Trophoblast cell (in vitro differentiated cells and primary cell): ENCODE data around the gene CCDC185.

Experiments
- DNase-seq, 2 donors: peaks; one replicate each; pipeline ENCODE4 v3.0.0-alpha.2; 2016
- H2AFZ ChIP-seq: 2 replicates; pipeline ENCODE4 v1.6.1; 2013; ENCODE audit warnings: low read length, moderate library complexity, mild to moderate bottlenecking; ENCODE audit not compliant: insufficient read depth, poor library complexity
- H2AK5ac ChIP-seq: 2 replicates; pipeline ENCODE4 v1.6.1; 2013; ENCODE audit warnings: mild to moderate bottlenecking, low read length
- H2BK120ac ChIP-seq: 2 replicates; pipeline ENCODE4 v1.6.1; 2013; ENCODE audit warnings: low read length, mild to moderate bottlenecking, moderate library complexity; ENCODE audit not compliant: insufficient read depth, poor library complexity
- H2BK12ac ChIP-seq: 2 replicates; pipeline ENCODE4 v1.6.1; 2013; ENCODE audit warnings: mild to moderate bottlenecking, low read length, moderate library complexity
- H2BK5ac ChIP-seq: 2 replicates; pipeline ENCODE4 v1.6.1; 2013; ENCODE audit warnings: low read length, low read depth, moderate library complexity, mild to moderate bottlenecking; ENCODE audit not compliant: poor library complexity
- H3K14ac ChIP-seq: 2 replicates; pipeline ENCODE4 v1.6.1; 2013; ENCODE audit warnings: mild to moderate bottlenecking, low read length
- H3K18ac ChIP-seq: 2 replicates; pipeline ENCODE4 v1.6.1; 2013; ENCODE audit warnings: mild to moderate bottlenecking, low read length
- H3K23ac ChIP-seq: 2 replicates; pipeline ENCODE4 v1.6.1; 2013; ENCODE audit warnings: low read length
- H3K27ac ChIP-seq: 2 replicates; pipeline ENCODE4 v1.5.1; 2013; ENCODE audit warnings: low read depth, mild to moderate bottlenecking, inconsistent platforms, low read length, moderate library complexity
- H3K27me3 ChIP-seq: 2 replicates; pipeline ENCODE4 v1.6.1; 2013; ENCODE audit warnings: inconsistent platforms, mild to moderate bottlenecking, low read length, moderate library complexity; ENCODE audit not compliant: insufficient read depth
- H3K36me3 ChIP-seq, 2 experiments: 1 replicate in 1 of 2; 2 replicates in 1 of 2; pipeline ENCODE4 v1.6.1; 2013; ENCODE audit warnings: low read length in 2 of 2, mild to moderate bottlenecking in 2 of 2, moderate library complexity in 1 of 2; ENCODE audit not compliant: insufficient read depth in 2 of 2, control insufficient read depth in 1 of 2
- H3K4ac ChIP-seq: 2 replicates; pipeline ENCODE4 v1.6.1; 2013; ENCODE audit warnings: low read depth, mild to moderate bottlenecking, low read length, moderate library complexity
- H3K4me1 ChIP-seq, 2 experiments: 1 replicate in 1 of 2; 2 replicates in 1 of 2; pipeline ENCODE4 v1.6.1; 2013; ENCODE audit warnings: low read length in 2 of 2, mild to moderate bottlenecking in 2 of 2, moderate library complexity in 1 of 2; ENCODE audit not compliant: insufficient read depth in 2 of 2, control insufficient read depth in 1 of 2
- H3K4me2 ChIP-seq: 2 replicates; pipeline ENCODE4 v1.6.1; 2013; ENCODE audit warnings: inconsistent platforms, mild to moderate bottlenecking, low read length, moderate library complexity
- H3K4me3 ChIP-seq: 2 replicates; pipeline ENCODE4 v1.5.1; 2013; ENCODE audit warnings: mild to moderate bottlenecking, low read depth, low read length, inconsistent platforms
- H3K79me1 ChIP-seq: one replicate; pipeline ENCODE4 v1.6.1; 2013; ENCODE audit warnings: low read length
- H3K79me2 ChIP-seq: 2 replicates; pipeline ENCODE4 v1.6.1; 2013; ENCODE audit warnings: low read length, mild to moderate bottlenecking; ENCODE audit not compliant: control insufficient read depth, insufficient read depth, poor library complexity
- H3K9ac ChIP-seq: 2 replicates; pipeline ENCODE4 v1.6.1; 2013; ENCODE audit warnings: mild to moderate bottlenecking, low read length
- H3K9me3 ChIP-seq: 2 replicates; pipeline ENCODE4 v1.6.1; 2013; ENCODE audit warnings: low read depth, mild to moderate bottlenecking, control low read depth, inconsistent platforms, low read length; ENCODE audit not compliant: insufficient read depth
- H4K12ac ChIP-seq: 2 replicates; pipeline ENCODE4 v1.6.1; 2013; ENCODE audit warnings: low read depth, mild to moderate bottlenecking, low read length, moderate library complexity
- H4K8ac ChIP-seq: 2 replicates; pipeline ENCODE4 v1.6.1; 2013; ENCODE audit warnings: low read depth, mild to moderate bottlenecking, low read length, moderate library complexity
- H4K91ac ChIP-seq: one replicate; pipeline ENCODE4 v1.6.1; 2013; ENCODE audit warnings: low read depth, mild to moderate bottlenecking, low read length, moderate library complexity
- WGBS: extraction: QIAGEN DNeasy Blood & Tissue Kit; methylation state at CpG from one replicate; pipeline ENCODE4 v1.1.7; 2013; ENCODE audit warnings: missing lambda C conversion rate; ENCODE audit not compliant: insufficient read length, insufficient coverage; ENCODE audit errors: extremely low coverage; 5-methylcytosine and 5-hydroxymethylcytosine counted together

Gene CCDC185

GRCh38 chr1:223346311-223346710 is 46.9 kb upstream of the CCDC185 start:
- no peak overlapping the region for H3K4ac ChIP-seq
- no peaks in the 10 kb centered on the region for H3K9me3 ChIP-seq
- no peak overlapping the region for H4K8ac ChIP-seq
- H3K4me1 ChIP-seq, result no peaks in the 10 kb centered on the region
- H3K79me1 ChIP-seq, result no peaks in the 10 kb centered on the region
- no peak overlapping the region for H3K4me2 ChIP-seq
- H2AFZ ChIP-seq, result no peak overlapping the region
- H3K9ac ChIP-seq, result no peak overlapping the region
- H3K14ac ChIP-seq, result no peak overlapping the region
- WGBS, result no CpG with 5 or more reads among the region's 4 CpGs
- H3K27me3 ChIP-seq, result no peaks in the 10 kb centered on the region
- no peak overlapping the region for H3K4me3 ChIP-seq
- no peak overlapping the region for H2BK120ac ChIP-seq
- H3K23ac ChIP-seq, result no peak overlapping the region
- H4K12ac ChIP-seq, result no peak overlapping the region
- no peak for DNase-seq
- H3K79me2 ChIP-seq, result no peaks in the 10 kb centered on the region
- no peak overlapping the region for H2AK5ac ChIP-seq
- no peak overlapping the region for H4K91ac ChIP-seq
- no peak overlapping the region for H3K27ac ChIP-seq
- no peak overlapping the region for H2BK5ac ChIP-seq
- no peak overlapping the region for H2BK12ac ChIP-seq
- H3K18ac ChIP-seq, result no peak overlapping the region
- no peaks in the 10 kb centered on the region for H3K36me3 ChIP-seq

DNA sequence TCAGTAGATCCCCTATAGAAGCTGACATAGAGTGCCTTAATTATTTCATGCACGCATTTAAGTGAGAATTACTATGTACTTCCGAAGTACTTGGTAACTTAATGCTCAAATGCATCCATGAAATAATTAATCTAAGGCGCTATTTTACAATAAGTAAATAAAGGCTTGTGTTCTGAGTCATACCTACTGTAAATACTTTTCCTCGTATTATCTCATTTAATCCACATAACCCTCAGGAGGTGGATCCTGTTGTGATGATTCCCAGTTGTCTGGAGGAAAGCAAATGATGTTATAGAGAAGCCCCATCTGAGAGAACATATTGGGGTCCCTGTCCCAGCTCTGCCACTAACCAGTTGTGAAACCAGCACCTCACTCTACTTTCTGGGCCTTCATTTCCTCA is 45.6 kb upstream of the CCDC185 start:
- no peak overlapping the region for H4K91ac ChIP-seq
- H2BK12ac ChIP-seq, result no peak overlapping the region
- H3K4me3 ChIP-seq, result no peak overlapping the region
- H4K8ac ChIP-seq, result no peak overlapping the region
- no peak overlapping the region for H3K27ac ChIP-seq
- no peak overlapping the region for H2AK5ac ChIP-seq
- H3K4me2 ChIP-seq, result no peak overlapping the region
- H3K79me2 ChIP-seq, result no peaks in the 10 kb centered on the region
- no peaks in the 10 kb centered on the region for H3K36me3 ChIP-seq
- no peak overlapping the region for H3K23ac ChIP-seq
- no peaks in the 10 kb centered on the region for H3K9me3 ChIP-seq
- no peak overlapping the region for H3K4ac ChIP-seq
- no peaks in the 10 kb centered on the region for H3K79me1 ChIP-seq
- H3K9ac ChIP-seq, result no peak overlapping the region
- no peaks in the 10 kb centered on the region for H3K4me1 ChIP-seq
- H4K12ac ChIP-seq, result no peak overlapping the region
- no peak overlapping the region for H2BK5ac ChIP-seq
- no peak overlapping the region for H3K14ac ChIP-seq
- no CpG with 5 or more reads among the region's 4 CpGs for WGBS
- H2AFZ ChIP-seq, result no peak overlapping the region
- no peaks in the 10 kb centered on the region for H3K27me3 ChIP-seq
- H2BK120ac ChIP-seq, result no peak overlapping the region
- H3K18ac ChIP-seq, result no peak overlapping the region
- DNase-seq, result no peak

- Histone ChIP-seq H3K9me3 (no peaks in the 10 kb centered on the region), H2AK5ac (no peak overlapping the region), H4K91ac (no peak overlapping the region), H2BK120ac (no peak overlapping the region), H3K4me2 (no peak overlapping the region), H3K4ac (no peak overlapping the region), H3K18ac (no peak overlapping the region), H4K8ac (no peak overlapping the region), H3K23ac (no peak overlapping the region), H2BK5ac (no peak overlapping the region), H3K9ac (no peak overlapping the region), H3K79me2 (no peaks in the 10 kb centered on the region), H3K14ac (no peak overlapping the region), H2AFZ (no peak overlapping the region), H3K4me3 (no peak overlapping the region), H3K27me3 (no peaks in the 10 kb centered on the region), H3K27ac (no peak overlapping the region), H4K12ac (no peak overlapping the region), H2BK12ac (no peak overlapping the region), H3K36me3 (no peaks in the 10 kb centered on the region), H3K4me1 (no peaks in the 10 kb centered on the region), H3K79me1 (no peaks in the 10 kb centered on the region)
- WGBS, result no CpG with 5 or more reads among the region's 2 CpGs
- no peak for DNase-seq
Observed at GRCh38 chr1:223348439-223348838, 44.8 kb upstream of the CCDC185 start.

GRCh38 chr1:223349241-223349640 is 44.0 kb upstream of the CCDC185 start:
- no peak overlapping the region for H2BK5ac ChIP-seq
- no peak overlapping the region for H3K9ac ChIP-seq
- no peak overlapping the region for H3K18ac ChIP-seq
- no peak overlapping the region for H3K4me2 ChIP-seq
- H3K27ac ChIP-seq, result no peak overlapping the region
- no peak overlapping the region for H3K4me3 ChIP-seq
- H3K4me1 ChIP-seq, result no peaks in the 10 kb centered on the region
- no peak overlapping the region for H2AK5ac ChIP-seq
- no peak overlapping the region for H2BK12ac ChIP-seq
- H3K36me3 ChIP-seq, result no peaks in the 10 kb centered on the region
- H3K79me2 ChIP-seq, result no peaks in the 10 kb centered on the region
- H3K14ac ChIP-seq, result no peak overlapping the region
- no peaks in the 10 kb centered on the region for H3K79me1 ChIP-seq
- no CpG with 5 or more reads among the region's 3 CpGs for WGBS
- no peak overlapping the region for H3K23ac ChIP-seq
- H2AFZ ChIP-seq, result no peak overlapping the region
- H3K4ac ChIP-seq, result no peak overlapping the region
- no peaks in the 10 kb centered on the region for H3K9me3 ChIP-seq
- H4K91ac ChIP-seq, result no peak overlapping the region
- H4K8ac ChIP-seq, result no peak overlapping the region
- no peak for DNase-seq
- no peak overlapping the region for H2BK120ac ChIP-seq
- no peaks in the 10 kb centered on the region for H3K27me3 ChIP-seq
- no peak overlapping the region for H4K12ac ChIP-seq
